Mesendoderm (in vitro differentiated cells): Measurements from ENCODE around the gene OTOG. TPM values are rescaled to one million over a fixed set of nuclear protein-coding genes. Genes with fewer than 3 reads are reported as not detected.

Experiments used
- DNase-seq: peaks from one replicate; pipeline ENCODE4 v3.0.0; 2013
- H2AK5ac ChIP-seq: 2 replicates; pipeline ENCODE4 v1.6.1; 2013; ENCODE audit warnings: low read length, inconsistent platforms
- H2BK120ac ChIP-seq: 2 replicates; pipeline ENCODE4 v1.6.1; 2013; ENCODE audit warnings: low read depth, mild to moderate bottlenecking, low read length, moderate library complexity, mixed read lengths
- H2BK15ac ChIP-seq: replicated peaks from 2 replicates; pipeline ENCODE4 v1.6.1; 2013; ENCODE audit warnings: low read depth, mild to moderate bottlenecking, moderate library complexity
- H2BK5ac ChIP-seq: 2 replicates; pipeline ENCODE4 v1.6.1; 2013; ENCODE audit warnings: low read length, inconsistent platforms
- H3K18ac ChIP-seq: 2 replicates; pipeline ENCODE4 v1.6.1; 2013; ENCODE audit warnings: mild to moderate bottlenecking, low read length, mixed read lengths
- H3K23ac ChIP-seq: one replicate; pipeline ENCODE4 v1.6.1; 2013; ENCODE audit warnings: low read length
- H3K27ac ChIP-seq: 2 replicates; pipeline ENCODE4 v1.5.1; 2013; ENCODE audit warnings: low read depth, mild to moderate bottlenecking, inconsistent platforms, low read length, moderate library complexity
- H3K27me3 ChIP-seq: 2 replicates; pipeline ENCODE4 v1.6.1; 2013; ENCODE audit warnings: low read length, control low read depth, mild to moderate bottlenecking, inconsistent platforms; ENCODE audit not compliant: insufficient read depth, poor library complexity
- H3K36me3 ChIP-seq: 2 replicates; pipeline ENCODE4 v1.6.1; 2013; ENCODE audit warnings: low read length, inconsistent platforms; ENCODE audit not compliant: control insufficient read depth, insufficient read depth
- H3K4ac ChIP-seq: one replicate; pipeline ENCODE4 v1.6.1; 2013; ENCODE audit warnings: low read depth, mild to moderate bottlenecking, low read length, moderate library complexity
- H3K4me1 ChIP-seq: 2 replicates; pipeline ENCODE4 v1.6.1; 2013; ENCODE audit warnings: low read depth, low read length, inconsistent platforms; ENCODE audit not compliant: control insufficient read depth
- H3K4me2 ChIP-seq: 2 replicates; pipeline ENCODE4 v1.6.1; 2013; ENCODE audit warnings: low read length
- H3K4me3 ChIP-seq: 2 replicates; pipeline ENCODE4 v1.5.1; 2013; ENCODE audit warnings: mild to moderate bottlenecking, low read length
- H3K56ac ChIP-seq: one replicate; pipeline ENCODE4 v1.6.1; 2013; ENCODE audit warnings: low read length
- H3K79me1 ChIP-seq: 2 replicates; pipeline ENCODE4 v1.6.1; 2013; ENCODE audit warnings: low read length, inconsistent platforms
- H3K79me2 ChIP-seq: 2 replicates; pipeline ENCODE4 v1.6.1; 2013; ENCODE audit warnings: mild to moderate bottlenecking, low read length; ENCODE audit not compliant: control insufficient read depth, insufficient read depth
- H3K9ac ChIP-seq: 2 replicates; pipeline ENCODE4 v1.6.1; 2013; ENCODE audit warnings: low read length, inconsistent platforms
- H4K5ac ChIP-seq: one replicate; pipeline ENCODE4 v1.6.1; 2013; ENCODE audit warnings: low read length
- H4K8ac ChIP-seq: one replicate; pipeline ENCODE4 v1.6.1; 2013; ENCODE audit warnings: low read depth, mild to moderate bottlenecking, control low read depth, low read length, moderate library complexity
- WGBS: extraction: QIAGEN DNeasy Blood & Tissue Kit; methylation state at CpG from one replicate; pipeline ENCODE4 v1.1.7; 2013; ENCODE audit warnings: low lambda C conversion rate, missing lambda C conversion rate; ENCODE audit not compliant: insufficient coverage; ENCODE audit errors: extremely low coverage; 5-methylcytosine and 5-hydroxymethylcytosine counted together
- polyA plus RNA-seq, 2 experiments: library from polyadenylated mRNA; stranded (reverse); fragments of 200-250 nt; gene quantifications; one replicate each; pipeline ENCODE4 v1.2.3, GENCODE V29; 2013

OTOG gene
- polyA plus RNA-seq (2013, experiment 1 of 2) = 0.08 TPM
- 0.13 TPM for polyA plus RNA-seq (2013, experiment 2 of 2)

DNA sequence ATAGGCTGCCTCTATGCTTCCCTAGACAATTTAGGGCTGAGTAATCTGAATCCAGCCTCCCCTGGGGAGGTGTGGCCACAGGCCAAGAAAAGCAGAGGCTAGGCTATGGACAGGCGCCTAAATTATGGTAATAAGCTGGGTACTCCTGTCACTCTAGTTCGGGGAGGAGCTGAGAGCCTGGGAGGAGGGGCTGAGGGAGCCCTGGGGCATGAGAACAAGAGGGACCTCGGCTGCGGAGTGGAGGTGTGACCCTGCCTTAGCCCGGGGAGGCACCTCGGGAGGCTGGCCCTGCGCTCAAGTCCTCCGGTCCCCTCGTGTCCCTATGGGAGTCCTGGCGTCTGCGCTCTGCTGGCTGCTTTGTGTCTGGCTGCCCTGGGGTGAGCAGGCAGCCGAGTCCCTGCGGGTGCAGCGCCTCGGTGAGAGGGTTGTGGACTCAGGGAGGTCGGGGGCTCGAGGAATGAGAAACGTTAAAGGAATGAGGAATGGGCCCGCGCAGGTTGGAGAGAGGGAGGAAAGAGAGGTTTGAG is at the start of gene OTOG:
Gene OTOG, plus strand, starts transcription at position 209 of the 527 bp plus-strand sequence. Its CDS starts 114 bp downstream, at position 323.
- Histone ChIP-seq H4K8ac (no peak within 1 kb of the TSS), H2BK120ac (no peak within 1 kb of the TSS), H3K79me1 (no peaks in the 10 kb centered on the region), H3K23ac (no peak within 1 kb of the TSS), H3K27ac (no peak within 1 kb of the TSS), H3K56ac (peak within 1 kb of the TSS; percentile 75), H2BK15ac (no peak within 1 kb of the TSS), H3K4me1 (peaks cover 4% of the 10 kb centered on the region), H2BK5ac (no peak within 1 kb of the TSS), H3K79me2 (no peaks in the 10 kb centered on the region), H3K4me3 (no peak within 1 kb of the TSS), H3K36me3 (no peaks in the 10 kb centered on the region), H2AK5ac (no peak within 1 kb of the TSS), H3K27me3 (no peaks in the 10 kb centered on the region), H3K9ac (peak within 1 kb of the TSS; percentile 32), H3K4ac (no peak within 1 kb of the TSS), H3K4me2 (peak within 1 kb of the TSS; percentile 11), H3K18ac (no peak within 1 kb of the TSS), H4K5ac (no peak within 1 kb of the TSS)
- no CpG with 5 or more reads among the region's 20 CpGs for WGBS
- peak; percentile 94 for DNase-seq

DNA sequence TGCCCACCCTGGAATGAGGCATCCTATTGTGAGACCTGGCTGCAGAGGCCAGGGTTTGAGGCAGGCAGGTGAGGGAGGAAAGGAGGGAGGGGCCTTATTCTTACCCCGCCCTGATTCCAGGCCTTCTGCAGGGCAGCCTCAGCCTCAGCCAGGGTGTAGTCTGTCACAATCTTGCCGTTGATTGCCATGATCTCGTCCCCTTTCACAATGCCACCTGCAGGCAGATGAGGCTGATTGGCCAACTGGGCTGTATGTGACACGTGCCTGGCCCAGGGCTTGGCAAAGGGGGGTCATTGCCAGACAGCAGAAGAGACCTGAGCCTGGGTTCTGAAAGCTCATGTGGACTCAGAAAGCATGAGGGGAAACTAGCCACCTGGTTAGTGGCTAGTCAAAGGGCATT is 49.0 kb upstream of the OTOG start:
- Histone ChIP-seq H3K4me2 (no peak overlapping the region), H2BK5ac (no peak overlapping the region), H3K27ac (no peak overlapping the region), H2AK5ac (no peak overlapping the region), H2BK15ac (no peak overlapping the region), H4K8ac (no peak overlapping the region), H3K23ac (no peak overlapping the region), H3K27me3 (no peaks in the 10 kb centered on the region), H3K36me3 (no peaks in the 10 kb centered on the region), H3K79me1 (no peaks in the 10 kb centered on the region), H3K4me3 (no peak overlapping the region), H3K4ac (no peak overlapping the region), H3K4me1 (no peaks in the 10 kb centered on the region), H3K56ac (no peak overlapping the region), H3K79me2 (no peaks in the 10 kb centered on the region), H2BK120ac (no peak overlapping the region), H4K5ac (no peak overlapping the region), H3K18ac (no peak overlapping the region), H3K9ac (no peak overlapping the region)
- peak; percentile 72 for DNase-seq
- no CpG with 5 or more reads among the region's 4 CpGs for WGBS

DNA sequence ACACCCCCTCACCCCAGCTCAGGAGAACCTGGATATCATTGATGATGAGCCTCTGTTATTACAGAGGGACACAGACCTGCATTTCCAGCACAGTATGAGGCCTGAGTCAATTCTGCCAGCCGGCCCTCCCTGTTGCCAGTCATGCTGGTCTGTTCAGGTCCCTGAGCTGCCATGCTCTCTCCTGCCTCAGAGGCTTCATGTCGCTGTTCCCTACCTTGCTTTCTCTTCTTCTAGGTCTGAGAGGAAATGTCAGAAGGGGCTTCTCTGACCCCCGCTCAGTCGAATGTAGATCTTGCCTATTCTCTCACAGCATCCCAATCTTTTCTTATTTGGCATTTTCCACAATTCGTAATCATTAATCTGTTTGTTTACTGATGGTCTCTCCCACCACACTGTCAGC is 48.6 kb upstream of the OTOG start:
- Histone ChIP-seq H2BK15ac (no peak overlapping the region), H4K8ac (no peak overlapping the region), H3K4me3 (no peak overlapping the region), H3K56ac (no peak overlapping the region), H2BK120ac (no peak overlapping the region), H3K27me3 (no peaks in the 10 kb centered on the region), H3K36me3 (no peaks in the 10 kb centered on the region), H2AK5ac (no peak overlapping the region), H3K27ac (no peak overlapping the region), H3K23ac (no peak overlapping the region), H3K4me2 (no peak overlapping the region), H3K18ac (no peak overlapping the region), H3K9ac (no peak overlapping the region), H4K5ac (no peak overlapping the region), H3K4me1 (no peaks in the 10 kb centered on the region), H3K4ac (no peak overlapping the region), H3K79me1 (no peaks in the 10 kb centered on the region), H3K79me2 (no peaks in the 10 kb centered on the region), H2BK5ac (no peak overlapping the region)
- WGBS = no CpG with 5 or more reads among the region's 5 CpGs
- peak; percentile 59 for DNase-seq

DNA sequence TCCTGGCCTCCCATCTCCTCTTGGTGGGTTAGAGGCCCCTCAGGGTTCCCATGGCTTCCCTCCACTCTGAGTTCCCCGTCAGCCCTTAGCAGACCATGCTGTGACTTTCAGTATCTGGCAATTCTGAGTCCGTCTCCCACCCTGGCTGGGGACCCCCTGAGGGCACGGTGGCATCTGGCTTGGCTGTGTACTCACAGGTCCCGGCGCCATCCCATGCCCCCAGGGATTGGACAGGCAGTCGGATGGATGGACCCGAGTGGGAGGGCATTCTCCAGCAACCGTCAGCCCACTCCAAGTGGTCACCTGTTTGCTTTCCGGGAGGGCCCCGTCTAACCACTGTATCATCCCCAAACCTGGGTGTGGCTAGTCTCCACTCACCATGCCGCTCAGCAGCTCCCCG is 46.4 kb upstream of the OTOG start:
- H4K8ac ChIP-seq = no peak overlapping the region
- H2BK5ac ChIP-seq = no peak overlapping the region
- no peaks in the 10 kb centered on the region for H3K27me3 ChIP-seq
- no peak overlapping the region for H3K4me3 ChIP-seq
- H2BK15ac ChIP-seq = no peak overlapping the region
- no peaks in the 10 kb centered on the region for H3K79me1 ChIP-seq
- H3K23ac ChIP-seq = no peak overlapping the region
- H3K56ac ChIP-seq = no peak overlapping the region
- H2AK5ac ChIP-seq = no peak overlapping the region
- H3K18ac ChIP-seq = no peak overlapping the region
- no peak overlapping the region for H3K4me2 ChIP-seq
- H4K5ac ChIP-seq = no peak overlapping the region
- no peak overlapping the region for H3K27ac ChIP-seq
- no CpG with 5 or more reads among the region's 12 CpGs for WGBS
- H2BK120ac ChIP-seq = no peak overlapping the region
- H3K36me3 ChIP-seq = no peaks in the 10 kb centered on the region
- no peak overlapping the region for H3K4ac ChIP-seq
- DNase-seq = no peak
- no peak overlapping the region for H3K9ac ChIP-seq
- no peaks in the 10 kb centered on the region for H3K79me2 ChIP-seq
- H3K4me1 ChIP-seq = no peaks in the 10 kb centered on the region

DNA sequence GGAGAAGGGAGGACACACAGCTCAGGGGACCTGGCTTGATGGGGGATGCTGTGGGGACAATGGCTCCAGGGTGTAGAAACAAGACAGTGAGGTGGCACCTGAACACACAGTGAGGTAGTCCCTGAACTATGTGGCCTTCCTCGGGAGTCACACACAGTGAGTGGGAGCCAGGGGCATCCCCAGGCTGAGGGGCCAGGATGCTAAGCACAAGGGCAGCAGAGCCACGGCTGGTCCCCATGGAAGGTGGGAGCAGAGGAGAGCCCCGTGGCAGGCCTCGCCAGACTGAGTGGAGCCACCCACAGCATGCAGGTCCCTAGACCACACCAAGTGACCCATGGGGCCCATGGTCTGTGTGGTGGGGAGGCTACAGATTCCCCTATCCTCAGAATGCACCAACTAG is 44.4 kb upstream of the OTOG start:
- DNase-seq = no peak
- Histone ChIP-seq H3K79me1 (no peaks in the 10 kb centered on the region), H3K4ac (no peak overlapping the region), H4K8ac (no peak overlapping the region), H3K9ac (no peak overlapping the region), H3K36me3 (no peaks in the 10 kb centered on the region), H3K56ac (no peak overlapping the region), H3K4me1 (no peaks in the 10 kb centered on the region), H2AK5ac (no peak overlapping the region), H4K5ac (no peak overlapping the region), H3K18ac (no peak overlapping the region), H2BK5ac (no peak overlapping the region), H3K4me3 (no peak overlapping the region), H3K27me3 (no peaks in the 10 kb centered on the region), H2BK15ac (no peak overlapping the region), H3K27ac (no peak overlapping the region), H3K79me2 (no peaks in the 10 kb centered on the region), H2BK120ac (no peak overlapping the region), H3K23ac (no peak overlapping the region), H3K4me2 (no peak overlapping the region)
- WGBS = no CpG with 5 or more reads among the region's 4 CpGs
